ENCODE data around the gene TBC1D32.
"Not testable (repeated sequence)": the region's sequence is repeated elsewhere in the genome, so short reads cannot be mapped to it uniquely, and the experiment has no call there.

The TBC1D32 gene

GRCh38 chr6:121134922-121135321 is 199.4 kb downstream of the TBC1D32 start:
- DNase-seq (ENCODE audit: low read depth, low spot score) = no peak

- no peak for DNase-seq (ENCODE audit: low read depth, low spot score)
Measured at GRCh38 chr6:121124600-121124999, 209.7 kb downstream of the TBC1D32 start.

GRCh38 chr6:121112356-121112755 is 221.9 kb downstream of the TBC1D32 start:
- no peak for DNase-seq (ENCODE audit: low read depth, low spot score)

DNA sequence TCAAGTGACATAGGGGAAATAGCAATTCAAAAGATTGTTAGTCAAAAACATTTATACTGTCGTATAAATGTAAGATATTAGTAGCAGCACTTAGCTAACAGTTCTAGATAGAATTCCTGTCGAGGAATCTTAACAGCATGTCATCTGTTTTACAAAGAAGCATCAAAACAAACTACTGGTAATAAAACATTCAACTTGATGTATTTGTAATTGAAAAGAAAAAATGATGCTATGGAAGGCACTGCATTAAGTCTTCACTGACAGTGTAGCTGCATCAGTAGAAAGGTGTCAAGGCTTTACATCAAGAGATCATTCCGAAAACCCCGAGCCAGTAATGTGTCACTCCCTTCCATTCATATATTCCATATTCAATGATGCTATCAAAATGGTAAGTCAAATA is 223.5 kb downstream of the TBC1D32 start:
- no peak for DNase-seq (ENCODE audit: low read depth, low spot score)

- no peak for DNase-seq (ENCODE audit: low read depth, low spot score)
Measured at GRCh38 chr6:121106962-121107361, 227.3 kb downstream of the TBC1D32 start.

DNA sequence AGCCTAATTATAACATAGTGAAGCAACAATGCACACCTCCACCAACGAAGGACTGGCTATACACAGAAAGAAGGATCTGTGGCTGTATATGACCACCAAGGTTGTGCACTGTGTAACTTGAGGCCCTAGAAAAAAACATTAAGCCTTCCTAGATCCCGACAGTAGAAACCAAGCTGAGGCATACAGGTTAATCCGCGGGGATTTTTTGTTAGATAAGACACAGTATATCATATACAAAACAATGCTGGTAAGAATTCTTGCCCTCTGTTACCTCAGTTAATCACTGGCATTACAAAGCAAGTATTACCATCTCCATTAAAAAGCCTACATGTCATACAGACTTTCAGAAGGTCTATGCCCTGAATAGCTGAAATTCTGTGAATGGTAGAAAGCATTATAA is 228.8 kb downstream of the TBC1D32 start:
- DNase-seq (ENCODE audit: low read depth, low spot score) = no peak

GRCh38 chr6:121093928-121094327 is 240.4 kb downstream of the TBC1D32 start:
- no peak for DNase-seq (ENCODE audit: low read depth, low spot score)

- DNase-seq (ENCODE audit: low read depth, low spot score) = no peak
Measured at GRCh38 chr6:121090492-121090891, 243.8 kb downstream of the TBC1D32 start.

- no peak for DNase-seq (ENCODE audit: low read depth, low spot score)
Measured at GRCh38 chr6:121086876-121087275, 247.4 kb downstream of the TBC1D32 start.

DNA sequence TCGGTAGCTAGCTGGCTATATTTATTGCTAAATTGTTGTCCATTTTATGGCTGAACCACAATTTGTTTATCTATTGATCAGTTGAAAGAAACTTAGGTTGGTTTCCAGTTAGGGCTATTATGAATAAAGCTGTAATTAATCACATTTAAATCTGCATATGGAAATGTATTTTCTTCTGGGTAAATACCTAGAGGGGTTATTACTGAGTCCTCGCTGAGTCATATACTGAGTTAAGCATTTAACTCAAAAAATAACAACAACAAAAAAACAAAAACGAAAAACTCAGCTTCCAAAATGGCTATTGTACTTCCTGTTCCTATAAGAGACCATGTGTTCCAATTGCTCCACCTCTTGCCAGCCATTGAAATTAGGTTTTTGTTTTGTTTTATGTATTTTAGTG is 258.2 kb downstream of the TBC1D32 start:
- DNase-seq (ENCODE audit: low read depth, low spot score) = no peak

DNA sequence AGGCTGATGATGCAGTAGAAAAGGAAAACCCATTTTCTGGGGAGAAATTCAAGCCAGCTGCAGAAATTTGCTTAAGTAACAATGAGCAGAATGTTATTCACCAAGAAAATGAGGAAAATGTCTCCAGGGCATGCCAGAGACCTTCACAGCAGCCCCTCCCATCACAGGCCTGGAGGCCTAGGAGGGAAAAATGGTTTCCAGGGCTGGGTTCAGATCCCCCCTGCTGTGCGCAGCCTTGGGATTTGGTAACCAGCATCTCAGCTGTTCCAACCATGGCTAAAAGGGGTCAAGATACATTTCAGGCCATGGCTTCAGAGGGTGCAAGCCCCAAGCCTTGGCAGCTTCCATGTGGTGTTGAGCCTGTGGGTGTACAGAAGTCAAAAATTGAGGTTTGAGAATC is 265.5 kb downstream of the TBC1D32 start:
- DNase-seq (ENCODE audit: low read depth, low spot score) = not testable (repeated sequence)

DNA sequence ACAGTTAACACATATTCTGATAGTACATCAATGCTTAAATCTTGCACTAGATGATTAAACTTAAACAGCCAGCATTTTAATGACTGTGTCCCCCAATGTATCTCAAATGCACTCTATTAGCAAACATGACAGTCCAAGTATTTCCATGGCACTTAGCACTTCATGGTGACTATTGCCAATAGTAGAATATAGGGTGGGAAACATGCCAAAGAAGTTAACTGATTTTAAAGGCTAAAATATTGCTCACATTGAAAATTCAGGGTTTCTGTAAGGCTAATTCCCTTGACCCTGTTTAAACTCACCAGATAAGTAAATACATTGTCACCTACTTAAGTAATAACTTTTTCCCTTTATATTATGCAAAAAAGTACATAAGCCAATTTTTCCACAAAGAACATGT is 266.9 kb downstream of the TBC1D32 start:
- no peak for DNase-seq (ENCODE audit: low read depth, low spot score)

- no peak for DNase-seq (ENCODE audit: low read depth, low spot score)
Measured at GRCh38 chr6:121064345-121064744, 269.9 kb downstream of the TBC1D32 start.

DNA sequence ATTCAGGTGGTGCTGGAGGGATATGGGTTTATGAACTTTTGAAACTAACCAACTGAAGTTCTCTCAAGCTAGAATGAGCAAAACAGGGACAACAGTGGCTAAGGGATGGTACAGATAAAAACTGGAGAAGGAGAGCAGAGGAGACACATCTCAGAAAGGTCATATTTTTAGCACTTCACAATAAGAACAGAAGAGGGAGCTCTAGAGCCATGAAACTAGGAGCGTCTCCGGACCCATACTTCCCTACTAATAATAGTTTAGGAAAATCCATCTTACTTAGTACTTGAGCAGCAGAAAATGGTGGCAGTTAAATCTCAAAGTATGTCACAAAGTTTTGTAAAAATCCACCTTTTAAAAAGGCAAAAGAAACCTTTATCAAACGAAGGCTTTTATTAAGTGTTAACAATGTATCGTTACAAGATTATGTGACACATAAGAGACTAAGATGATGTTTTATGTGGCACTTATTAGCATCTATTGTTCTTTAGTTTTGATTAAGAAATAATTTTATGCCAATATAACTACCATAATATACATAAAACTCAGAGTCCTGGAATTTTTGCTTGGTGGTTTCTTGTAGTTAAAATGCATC is 278.6 kb downstream of the TBC1D32 start:
- DNase-seq (ENCODE audit: low read depth, low spot score) = no peak

DNA sequence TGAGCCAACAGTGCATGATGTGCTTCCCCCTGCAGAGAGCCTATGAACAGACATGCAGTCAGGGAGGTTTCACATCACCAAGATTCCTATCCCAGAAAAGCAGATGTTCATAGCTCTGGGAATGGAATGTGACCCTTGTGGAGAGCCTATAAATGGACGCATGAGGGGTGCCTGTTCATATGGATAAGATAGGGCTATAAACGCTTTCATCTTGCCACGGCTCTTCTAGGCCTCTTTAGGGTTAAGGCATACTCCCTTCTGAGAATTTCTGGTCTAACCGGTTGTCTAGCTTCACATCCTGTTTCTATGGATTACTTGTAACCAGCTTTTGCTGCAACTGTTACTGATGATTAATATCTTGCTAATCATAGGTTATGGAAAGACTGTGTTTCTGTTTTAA is 285.7 kb downstream of the TBC1D32 start:
- not testable (repeated sequence) for DNase-seq (ENCODE audit: low read depth, low spot score)

DNA sequence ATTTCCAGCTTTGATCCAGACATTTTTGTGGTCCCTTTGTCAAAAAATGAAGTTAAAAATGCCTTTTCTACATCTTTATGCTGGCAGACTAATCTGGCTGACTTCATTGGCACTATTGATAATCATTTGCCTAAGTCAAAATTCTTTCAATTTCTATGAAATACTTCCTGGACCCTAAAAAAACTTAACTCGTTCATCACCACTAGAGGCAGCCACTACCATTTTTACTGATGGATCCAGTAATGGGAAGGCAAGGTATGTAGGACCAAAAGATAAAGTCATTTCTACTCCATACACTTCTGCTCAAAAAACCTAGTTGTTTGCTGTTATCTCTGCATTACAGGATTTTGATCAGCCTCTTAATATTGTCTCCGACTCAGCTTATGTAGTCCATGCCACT is 289.4 kb downstream of the TBC1D32 start:
- not testable (repeated sequence) for DNase-seq (ENCODE audit: low read depth, low spot score)

DNA sequence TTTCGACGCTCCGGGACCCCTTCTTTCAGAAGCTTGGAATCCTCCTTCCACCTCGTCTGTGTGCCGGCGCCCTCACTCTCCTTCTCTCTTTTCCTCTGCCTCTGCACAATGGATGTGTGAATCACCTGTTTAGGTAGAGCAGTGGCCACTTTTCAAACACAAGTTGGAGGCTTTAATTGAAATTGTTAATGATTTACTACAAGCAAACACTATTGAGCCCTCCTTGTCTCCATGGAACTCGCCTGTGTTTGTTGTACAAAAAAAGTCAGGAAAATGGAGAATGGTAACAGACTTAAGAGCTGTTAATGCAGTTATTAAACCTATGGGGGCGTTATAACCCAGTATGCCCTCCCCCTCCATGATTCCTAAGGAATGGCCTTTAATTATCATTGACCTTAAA is 290.6 kb downstream of the TBC1D32 start:
- DNase-seq (ENCODE audit: low read depth, low spot score) = not testable (repeated sequence)

GRCh38 chr6:121043211-121043610 is 291.1 kb downstream of the TBC1D32 start:
- not testable (repeated sequence) for DNase-seq (ENCODE audit: low read depth, low spot score)

- DNase-seq (ENCODE audit: low read depth, low spot score) = no peak
Measured at GRCh38 chr6:121042766-121043165, 291.5 kb downstream of the TBC1D32 start.

DNA sequence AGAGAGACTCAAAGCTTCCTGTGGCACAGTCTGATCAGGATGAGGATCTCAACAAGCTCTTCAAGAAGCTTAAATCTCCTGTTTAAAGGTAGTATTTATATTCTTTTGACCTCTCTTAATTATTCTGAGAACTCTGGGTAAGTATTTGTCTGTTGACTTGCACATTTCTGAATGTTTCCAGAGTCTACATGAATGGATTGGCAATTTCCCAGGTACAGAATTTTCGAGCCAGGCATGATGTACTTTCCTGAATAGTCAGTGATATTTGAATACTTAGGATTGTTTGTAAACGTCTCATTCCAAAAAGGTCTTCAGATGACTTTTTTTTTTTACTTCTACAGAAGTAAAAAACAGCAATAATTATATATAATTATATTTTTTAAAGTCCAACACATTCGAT is 293.4 kb downstream of the TBC1D32 start:
- DNase-seq (ENCODE audit: low read depth, low spot score) = no peak

DNA sequence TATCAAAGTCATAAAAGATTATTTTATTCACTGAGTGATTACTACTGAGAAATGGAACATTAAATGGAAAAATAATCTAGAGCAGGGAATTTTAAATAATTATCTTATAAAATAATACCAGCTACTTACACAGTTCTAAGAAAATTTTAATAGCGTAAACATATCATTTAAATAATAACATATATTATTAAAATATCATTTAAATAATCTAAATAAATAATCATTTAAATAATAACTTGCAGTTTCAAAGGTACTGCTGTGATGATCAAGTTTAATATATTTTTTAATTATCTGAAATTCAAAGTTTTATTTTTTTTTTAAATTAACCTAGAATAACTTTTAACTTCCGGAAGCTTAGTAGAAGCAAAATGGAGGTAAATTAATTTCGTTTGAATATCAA is 301.2 kb downstream of the TBC1D32 start:
- no peak for DNase-seq (ENCODE audit: low read depth, low spot score)

DNA sequence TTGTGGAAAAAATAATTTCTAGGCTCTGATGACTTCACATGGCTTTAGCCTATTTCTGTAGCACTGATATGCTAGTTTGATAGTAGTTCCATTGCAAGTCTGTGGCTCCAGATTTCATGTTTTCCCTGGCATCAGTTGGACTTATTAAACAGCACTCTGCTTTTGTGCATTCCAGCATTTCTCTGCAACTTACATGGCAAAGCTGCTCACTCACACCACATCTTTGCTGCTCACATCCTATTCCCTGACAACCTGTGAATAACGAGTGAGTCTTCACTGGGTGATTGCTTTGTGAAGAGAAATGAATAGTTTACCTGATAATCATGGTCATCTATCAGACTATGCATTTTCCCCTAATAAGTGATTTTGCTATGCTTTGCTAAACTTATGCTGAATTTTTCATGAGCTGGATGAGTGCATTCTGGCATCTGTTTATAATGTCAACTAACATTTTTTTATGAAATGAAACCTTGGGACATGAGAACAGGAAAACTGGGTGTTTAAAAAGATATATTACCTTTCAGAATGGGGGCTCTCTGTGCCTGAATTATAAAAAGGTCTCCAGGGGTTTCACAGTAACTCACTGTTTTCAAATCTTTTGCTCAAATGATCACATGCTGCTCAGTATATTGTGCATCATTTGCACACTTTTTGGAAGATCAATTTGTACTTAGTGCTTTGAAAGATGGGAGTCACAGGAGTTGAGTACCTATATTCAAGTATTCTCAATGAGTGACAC is 301.8 kb downstream of the TBC1D32 start:
- no peak for DNase-seq (ENCODE audit: low read depth, low spot score)

Data from brain pericyte (primary cell).